CD14-positive monocyte (primary cell): ENCODE results near the gene RAB40C. TPM values are rescaled to one million over a fixed set of nuclear protein-coding genes. Genes with fewer than 3 reads are reported as not detected.

Source experiments
- DNase-seq, 3 donors: peaks; one replicate each; pipeline ENCODE4 v3.0.0-alpha.2; 2011 to 2022
- H2AFZ ChIP-seq: 2 replicates; pipeline ENCODE4 v1.6.0; 2012; ENCODE audit warnings: mild to moderate bottlenecking, low read depth, low read length, inconsistent platforms; ENCODE audit not compliant: insufficient read depth, poor library complexity, severe bottlenecking
- H3K27ac ChIP-seq, 2 donors: 1 replicate in 1 of 2; 2 replicates in 1 of 2; pipeline ENCODE4 v1.5.1; 2012 to 2013; ENCODE audit warnings: low read length in 2 of 2, control low read depth in 1 of 2, inconsistent platforms in 1 of 2, low read depth in 1 of 2, mild to moderate bottlenecking in 1 of 2
- H3K27me3 ChIP-seq, 2 donors: one replicate each; pipeline versions ENCODE4 v1.6.0 to v1.6.1; 2011 to 2013; ENCODE audit warnings: low read length in 2 of 2; ENCODE audit not compliant: control insufficient read depth in 2 of 2, insufficient read depth in 2 of 2
- H3K36me3 ChIP-seq, 2 donors: replicated peaks in 1 of 2; 1 replicate in 1 of 2; 2 replicates in 1 of 2; pipeline versions ENCODE4 v1.5.1 to v1.6.1; 2012 to 2013; ENCODE audit warnings: low read length in 2 of 2, control low read depth in 1 of 2, inconsistent platforms in 1 of 2, mild to moderate bottlenecking in 1 of 2; ENCODE audit not compliant: insufficient read depth in 2 of 2, control insufficient read depth in 1 of 2
- H3K4me1 ChIP-seq, 2 donors: 1 replicate in 1 of 2; 2 replicates in 1 of 2; pipeline versions ENCODE4 v1.5.1 to v1.6.1; 2012 to 2013; ENCODE audit warnings: low read length in 2 of 2, control low read depth in 1 of 2, inconsistent platforms in 1 of 2, mild to moderate bottlenecking in 1 of 2, moderate library complexity in 1 of 2; ENCODE audit not compliant: insufficient read depth in 2 of 2, control insufficient read depth in 1 of 2
- H3K4me2 ChIP-seq: replicated peaks from 2 replicates; pipeline ENCODE3; 2012; ENCODE audit warnings: low read length, moderate library complexity, mild to moderate bottlenecking; ENCODE audit not compliant: poor library complexity, severe bottlenecking; ENCODE audit errors: extremely low read depth
- H3K4me3 ChIP-seq, 3 experiments: fragments of 200-600 bp in 1 of 3; sonication (generic) in 1 of 3; replicated peaks in 1 of 3; 1 replicate in 2 of 3; 2 replicates in 1 of 3; pipeline ENCODE4 v1.5.1; 2011 to 2013; ENCODE audit warnings: low read length in 3 of 3, mild to moderate bottlenecking in 3 of 3, control low read depth in 2 of 3, low read depth in 2 of 3, inconsistent platforms in 1 of 3, moderate library complexity in 1 of 3
- H3K79me2 ChIP-seq: 2 replicates; pipeline ENCODE4 v1.6.0; 2012; ENCODE audit warnings: mild to moderate bottlenecking, control low read depth, inconsistent platforms, low read length, moderate library complexity; ENCODE audit not compliant: insufficient read depth
- H3K9ac ChIP-seq: 2 replicates; pipeline ENCODE4 v1.6.0; 2017; ENCODE audit warnings: low read length, mild to moderate bottlenecking; ENCODE audit not compliant: insufficient read depth, poor library complexity, severe bottlenecking
- H3K9me3 ChIP-seq, 2 donors: replicated peaks in 1 of 2; 1 replicate in 1 of 2; 2 replicates in 1 of 2; pipeline versions ENCODE4 v1.5.1 to v1.6.1; 2012 to 2013; ENCODE audit warnings: low read length in 2 of 2, control low read depth in 1 of 2; ENCODE audit not compliant: control insufficient read depth in 1 of 2, insufficient read depth in 1 of 2
- H4K20me1 ChIP-seq: 2 replicates; pipeline ENCODE4 v1.6.0; 2012; ENCODE audit warnings: mild to moderate bottlenecking, low read length, control low read depth, moderate library complexity; ENCODE audit not compliant: insufficient read depth
- H3K27ac Mint-ChIP-seq, 7 donors: one replicate each; pipeline ENCODE4 v1.8.0; 2020; ENCODE audit warnings: mild to moderate bottlenecking in 7 of 7, mixed read lengths in 7 of 7, moderate library complexity in 6 of 7, inconsistent platforms in 2 of 7
- H3K27me3 Mint-ChIP-seq, 3 donors: one replicate each; pipeline ENCODE4 v1.8.0; 2021 to 2022; ENCODE audit warnings: low read depth in 3 of 3, mild to moderate bottlenecking in 3 of 3, mixed read lengths in 3 of 3, moderate library complexity in 3 of 3, inconsistent platforms in 1 of 3
- H3K36me3 Mint-ChIP-seq, 2 donors: one replicate each; pipeline ENCODE4 v1.8.0; 2020; ENCODE audit warnings: mixed read lengths in 2 of 2, inconsistent platforms in 1 of 2, mild to moderate bottlenecking in 1 of 2
- H3K4me1 Mint-ChIP-seq: one replicate; pipeline ENCODE4 v1.8.0; 2020; ENCODE audit warnings: mild to moderate bottlenecking, mixed read lengths
- H3K4me3 Mint-ChIP-seq, 2 donors: one replicate each; pipeline ENCODE4 v1.8.0; 2020; ENCODE audit warnings: mild to moderate bottlenecking in 2 of 2, mixed read lengths in 2 of 2, moderate library complexity in 1 of 2
- H3K9me3 Mint-ChIP-seq, 7 donors: one replicate each; pipeline ENCODE4 v1.8.0; 2020 to 2022; ENCODE audit warnings: mixed read lengths in 7 of 7, mild to moderate bottlenecking in 6 of 7, moderate library complexity in 6 of 7, inconsistent platforms in 2 of 7
- CTCF ChIP-seq: fragments of 200-600 bp; IDR thresholded peaks from one replicate; pipeline ENCODE4 v1.8.0; 2022; ENCODE audit warnings: antibody characterized with exemption, mild to moderate bottlenecking
- WGBS: methylation state at CpG from one replicate; pipeline ENCODE4 v1.1.5; 2013; ENCODE audit warnings: missing lambda C conversion rate; ENCODE audit not compliant: insufficient coverage; 5-methylcytosine and 5-hydroxymethylcytosine counted together
- intact Hi-C, 2 donors: fragments of 100-400 bp; cut with micrococcal nuclease; formaldehyde crosslinking; loops; one replicate each; pipeline versions ENCODE4 v1.15.0 to v1.15.1; 2023
- polyA plus RNA-seq, 3 donors: library from polyadenylated mRNA; depleted of rRNA in 1 of 3; unstranded in 2 of 3; stranded (reverse) in 1 of 3; fragments of 300-500 nt in 2 of 3; fragments of >200 nt in 1 of 3; fragmentation: Illumina TruSeq in 2 of 3; gene quantifications; 1 replicate in 2 of 3; 2 replicates in 1 of 3; pipeline ENCODE4 v1.2.3, GENCODE V29; 2012 to 2021

Gene RAB40C
- polyA plus RNA-seq, 3 donors = 10.0 to 22.6 (median 10.9) TPM

- WGBS = 24% methylated on average over 29 of the region's 34 CpGs
- peaks cover 0 to 5% of the 10 kb centered on the region in 2 donors for H3K36me3 Mint-ChIP-seq
- Histone ChIP-seq H3K4me3 (no peak overlapping the region), H3K9me3 (no peaks in the 10 kb centered on the region), H2AFZ (no peak overlapping the region), H3K27me3 (no peaks in the 10 kb centered on the region), H3K4me2 (peak overlapping the region; percentile 26), H4K20me1 (no peaks in the 10 kb centered on the region), H3K9ac (no peak overlapping the region), H3K4me1 (no peaks in the 10 kb centered on the region), H3K79me2 (no peaks in the 10 kb centered on the region), H3K27ac (no peak overlapping the region), H3K36me3 (peaks cover 11 to 16% of the 10 kb centered on the region in 2 donors)
- TF ChIP-seq CTCF = peak; percentile 83
- peaks cover 2% of the 10 kb centered on the region for H3K4me1 Mint-ChIP-seq
- no peak overlapping the region for H3K27ac Mint-ChIP-seq
- H3K4me3 Mint-ChIP-seq = no peak overlapping the region
- DNase-seq = peak; percentile 66 to 80 (median 71)
- intact Hi-C loops = loop anchor here (2.0 to 5.0 kb wide), 3 partner anchors 32 to 83 kb away; no protein-coding TSS in a partner anchor
- H3K27me3 Mint-ChIP-seq = no peaks in the 10 kb centered on the region
- H3K9me3 Mint-ChIP-seq = no peaks in the 10 kb centered on the region
Measured at GRCh38 chr16:578870-579405, 10.9 kb upstream of the RAB40C start.

GRCh38 chr16:580141-580945 lies 9.5 kb upstream of the RAB40C start:
- no peak overlapping the region for H3K9ac ChIP-seq
- no peak for TF ChIP-seq CTCF
- no peaks in the 10 kb centered on the region for H3K79me2 ChIP-seq
- H3K4me3 ChIP-seq = no peak overlapping the region
- no peak overlapping the region for H2AFZ ChIP-seq
- no peaks in the 10 kb centered on the region for H3K4me1 ChIP-seq
- no peak overlapping the region for H3K4me3 Mint-ChIP-seq
- H3K27me3 Mint-ChIP-seq = peaks cover 0 to 3% (median 2%) of the 10 kb centered on the region in 3 donors
- peaks cover 2% of the 10 kb centered on the region for H3K4me1 Mint-ChIP-seq
- no peaks in the 10 kb centered on the region for H4K20me1 ChIP-seq
- H3K27ac Mint-ChIP-seq = no peak overlapping the region
- 93% methylated on average over 24 of the region's 27 CpGs for WGBS
- DNase-seq = no peak
- no peaks in the 10 kb centered on the region for H3K9me3 ChIP-seq
- H3K27ac ChIP-seq = no peak overlapping the region
- intact Hi-C loops = loop anchor here in 1 of 2 donors (5.0 kb wide), 1 partner anchor 72 kb away; no protein-coding TSS in a partner anchor
- peaks cover 0 to 3% of the 10 kb centered on the region in 2 donors for H3K36me3 Mint-ChIP-seq
- H3K27me3 ChIP-seq = peaks cover 0 to 3% of the 10 kb centered on the region in 2 donors
- H3K9me3 Mint-ChIP-seq = no peaks in the 10 kb centered on the region
- H3K36me3 ChIP-seq = peaks cover under 1 to 6% of the 10 kb centered on the region in 2 donors
- no peak overlapping the region for H3K4me2 ChIP-seq
